Hematopoietic multipotent progenitor cell treated with erythropoietin and hydrocortisone succinate and interleukin-3 and kit ligand, for 6 days (in vitro differentiated cells): ENCODE results near the gene DLX3.
A peak's percentile ranks its signal among the peaks of the same experiment; 100 is the strongest.

Source experiments
- DNase-seq: peaks from one replicate; pipeline ENCODE4 v3.0.0-alpha.2; 2015

The DLX3 gene

DNA sequence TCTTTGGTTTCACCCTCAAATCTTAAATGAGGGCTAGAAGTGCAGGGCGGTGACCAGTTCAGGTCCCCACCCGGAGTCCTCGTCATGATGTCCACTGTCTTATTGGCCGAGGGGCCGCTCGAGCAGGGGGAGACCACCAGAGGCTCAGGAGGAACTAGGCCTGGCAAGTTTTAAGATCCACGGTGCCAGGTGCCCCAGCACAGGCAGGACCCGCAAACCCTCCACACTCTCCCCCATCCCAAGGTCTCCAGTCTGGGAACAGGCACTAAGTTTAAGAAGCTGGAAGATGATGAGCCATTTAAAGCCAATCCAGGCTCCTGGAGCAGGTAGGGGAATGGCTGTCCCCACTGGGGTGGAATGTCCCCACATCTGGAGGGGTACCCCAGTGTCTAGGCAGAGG is 4.1 kb downstream of the DLX3 start:
- no peak for DNase-seq

DNA sequence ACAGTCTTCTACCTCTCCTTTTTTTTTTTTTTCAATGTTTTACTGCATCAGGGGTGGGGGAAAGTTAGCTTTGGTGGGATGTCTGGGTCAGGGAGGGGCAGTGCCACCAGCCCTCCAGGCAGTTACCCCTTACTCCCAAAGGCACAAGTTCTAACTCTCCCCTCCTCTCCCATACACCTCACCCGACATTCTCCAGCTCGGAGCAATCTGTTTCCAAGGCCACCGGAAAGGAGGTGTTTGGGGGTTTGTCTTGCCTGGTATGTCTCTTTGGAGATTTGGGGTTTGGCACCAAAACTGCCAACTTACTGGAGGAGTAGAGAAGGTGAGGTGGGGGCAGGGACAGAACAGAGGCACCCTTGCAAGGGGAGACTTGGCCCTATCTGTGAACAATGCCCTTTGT is 4.7 kb downstream of the DLX3 start:
- DNase-seq, result no peak

DNA sequence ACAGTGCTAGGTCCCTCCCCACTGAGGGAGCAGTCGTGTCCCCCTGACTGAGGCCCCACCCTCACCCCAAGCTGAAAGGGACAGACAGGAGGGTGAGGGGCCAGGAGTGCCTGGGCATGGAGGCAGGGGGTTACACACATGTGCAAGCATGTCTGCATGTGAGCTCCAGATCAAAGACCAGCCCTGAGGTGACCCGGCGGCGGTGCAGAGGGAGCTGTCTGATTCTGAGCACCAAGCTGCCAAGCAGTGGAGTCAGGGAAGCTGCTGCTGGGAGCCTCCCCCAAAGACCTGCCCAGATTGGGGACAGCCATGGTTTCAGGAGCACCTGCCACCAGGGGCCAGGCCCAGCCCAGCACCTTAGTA is 5.5 kb downstream of the DLX3 start:
- DNase-seq, result no peak

DNA sequence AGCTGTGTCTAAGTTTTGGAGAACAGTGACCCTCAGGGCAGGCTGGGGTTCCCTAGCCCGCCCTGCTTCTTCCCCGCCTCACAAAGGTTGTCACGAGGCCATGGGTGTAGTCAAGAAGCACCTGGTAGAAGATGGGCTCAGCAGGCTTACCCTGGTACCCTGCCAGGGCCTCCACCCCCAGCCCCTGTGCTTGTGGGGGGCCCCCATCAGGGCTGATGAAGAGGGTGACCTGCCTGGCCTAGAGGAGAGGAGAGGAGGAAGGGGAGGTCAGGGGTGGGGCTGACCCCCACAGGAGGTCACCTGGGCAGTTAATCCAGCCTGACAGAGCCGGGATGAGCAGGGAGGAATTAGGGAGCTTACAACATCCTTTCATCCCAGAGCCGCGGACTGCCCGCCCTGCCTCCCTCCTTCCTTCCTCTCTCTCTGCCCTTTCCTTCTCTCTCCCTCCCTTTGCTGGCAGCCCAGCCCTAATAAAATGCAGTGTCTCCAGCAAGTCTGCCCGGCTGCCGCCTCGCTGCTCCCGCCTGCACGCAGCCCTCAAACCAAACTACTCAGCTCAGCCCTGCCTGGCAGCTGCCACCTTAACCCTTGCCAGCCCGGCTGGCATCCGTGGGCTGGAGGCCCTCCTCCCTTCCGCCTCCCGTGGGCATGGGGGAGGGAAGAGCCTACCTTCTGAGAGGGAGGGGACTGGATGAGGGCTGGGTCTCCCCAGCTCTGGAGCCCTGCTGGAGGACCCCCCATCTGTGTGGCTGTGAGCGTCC is 7.2 kb downstream of the DLX3 start:
- no peak for DNase-seq

DNA sequence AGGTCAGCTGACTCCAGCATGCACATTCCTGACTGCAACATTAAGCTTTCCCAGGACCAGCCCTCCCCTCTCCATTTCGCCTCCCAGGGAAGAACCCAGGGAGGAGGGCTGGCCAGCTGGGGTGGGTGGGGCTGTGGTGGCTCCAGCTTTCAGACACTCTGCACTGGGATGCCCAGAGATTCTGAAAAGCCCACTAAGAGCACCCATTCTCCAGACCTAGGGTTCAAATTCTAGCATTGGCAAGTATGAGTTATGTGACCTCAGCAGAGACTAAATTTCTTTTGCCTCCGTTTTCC is 7.8 kb downstream of the DLX3 start:
- no peak for DNase-seq

DNA sequence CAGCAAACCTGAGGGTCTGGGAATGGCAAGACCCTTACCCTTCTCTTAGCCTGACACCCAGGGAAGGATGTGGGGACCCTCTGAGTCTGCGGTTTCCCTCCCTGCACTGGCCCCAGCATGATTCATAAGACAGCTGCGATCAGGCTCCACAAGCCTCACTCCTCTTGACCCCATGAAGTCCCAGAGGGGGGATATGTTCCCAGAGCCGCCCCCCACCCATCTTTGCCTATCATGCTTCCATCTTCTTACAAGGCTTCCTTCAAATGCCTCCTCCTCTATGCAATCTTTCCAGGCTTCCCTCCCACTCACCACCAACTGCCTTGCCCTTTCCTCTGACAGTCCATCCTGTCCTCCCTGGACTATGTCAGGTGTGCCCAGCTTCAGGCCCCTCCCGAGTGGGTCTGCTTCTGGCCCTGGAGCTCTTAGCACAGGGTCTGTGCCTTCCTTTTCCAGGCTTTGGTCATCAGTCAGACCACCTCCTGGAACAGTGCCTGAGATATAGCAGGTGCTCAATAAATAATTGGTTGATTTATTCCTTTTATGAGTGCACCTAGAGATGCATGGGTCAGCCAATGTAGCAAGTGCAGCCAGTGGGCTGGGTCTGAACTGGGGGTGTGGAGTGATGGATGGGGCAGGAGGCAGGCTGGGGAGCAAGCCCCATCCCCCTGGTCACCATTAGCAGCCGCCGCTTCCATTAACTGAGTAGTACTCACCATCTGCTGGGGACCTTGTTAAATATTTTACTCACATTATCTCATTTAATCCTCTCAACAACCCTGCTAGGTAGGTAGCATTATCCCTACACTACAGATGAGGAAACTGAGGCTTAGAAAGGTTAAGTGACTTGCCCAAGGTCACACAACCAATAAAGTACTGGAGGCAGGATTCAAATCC is 8.4 kb downstream of the DLX3 start:
- no peak for DNase-seq

DNA sequence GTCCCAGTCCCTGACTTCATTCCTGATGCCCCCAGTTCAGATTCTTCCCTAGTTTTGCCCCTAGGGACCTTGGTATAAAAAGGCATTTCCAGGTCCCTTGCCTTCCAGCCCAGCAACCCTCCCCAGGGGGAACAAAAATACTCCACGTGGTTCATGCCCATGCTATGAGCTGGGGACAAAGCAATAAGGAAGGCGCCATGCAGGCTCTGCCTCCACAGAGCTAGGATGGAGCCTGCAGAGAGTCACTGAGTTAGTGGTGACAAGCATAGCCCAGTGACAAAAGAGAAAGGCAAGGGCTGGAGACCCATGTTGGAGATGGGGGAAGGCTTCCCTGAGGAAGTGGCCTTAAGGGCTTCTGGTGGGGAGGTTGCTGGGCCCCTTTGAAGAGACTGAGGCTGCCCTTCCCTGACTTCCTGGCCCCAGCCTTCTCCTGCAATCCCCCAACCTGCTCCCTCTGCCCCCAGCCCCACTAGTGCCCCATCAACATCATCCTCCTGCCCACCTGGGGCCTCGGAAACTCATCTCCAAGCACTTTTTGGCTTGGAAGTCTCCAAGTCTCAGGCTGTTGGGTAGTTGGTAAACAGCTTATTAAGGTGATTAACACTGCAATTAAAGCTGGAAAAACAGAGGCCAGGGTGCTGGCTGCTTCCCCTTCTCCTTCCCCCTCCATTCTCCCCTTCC is 9.6 kb downstream of the DLX3 start:
- DNase-seq, result no peak

DNA sequence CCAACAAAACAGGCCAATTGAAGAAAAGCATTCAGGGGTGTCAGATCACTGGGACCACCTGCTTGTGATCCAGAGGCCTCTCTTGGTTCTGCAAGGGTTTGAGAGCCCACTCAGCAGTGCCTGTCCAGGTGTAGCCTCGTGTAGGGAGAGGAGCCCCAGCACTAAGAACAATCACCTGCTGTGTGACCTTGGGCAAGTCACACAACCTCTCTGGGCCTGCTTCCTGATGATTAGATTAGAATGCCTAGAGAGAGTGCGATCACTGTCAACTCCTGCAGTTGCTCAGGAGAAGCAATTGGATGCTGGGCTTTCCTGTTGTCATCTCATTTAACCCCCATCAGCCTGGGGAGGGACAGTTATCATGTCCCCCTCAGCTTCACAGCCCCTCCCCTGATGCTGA is 10.2 kb downstream of the DLX3 start:
- no peak for DNase-seq

DNA sequence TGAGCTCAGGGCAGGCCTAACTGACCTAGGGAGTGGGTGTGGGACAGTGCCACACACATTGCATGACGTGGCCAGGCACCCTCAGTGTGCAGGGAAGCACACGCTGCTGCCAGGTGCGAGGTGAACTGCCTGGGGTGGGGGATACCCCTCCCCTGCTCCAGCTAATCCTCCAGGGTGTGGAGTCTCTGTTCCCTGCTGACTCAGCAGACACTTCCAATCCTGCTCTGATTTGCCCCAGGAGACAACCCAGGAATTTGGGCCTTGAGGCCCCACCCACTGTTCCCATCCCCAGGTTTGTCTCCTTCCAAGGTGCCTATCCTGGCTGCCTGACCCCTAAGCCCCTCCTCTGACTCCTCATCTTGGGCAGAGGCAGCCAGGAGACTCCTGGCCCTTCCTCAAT is 10.7 kb downstream of the DLX3 start:
- DNase-seq, result no peak

DNA sequence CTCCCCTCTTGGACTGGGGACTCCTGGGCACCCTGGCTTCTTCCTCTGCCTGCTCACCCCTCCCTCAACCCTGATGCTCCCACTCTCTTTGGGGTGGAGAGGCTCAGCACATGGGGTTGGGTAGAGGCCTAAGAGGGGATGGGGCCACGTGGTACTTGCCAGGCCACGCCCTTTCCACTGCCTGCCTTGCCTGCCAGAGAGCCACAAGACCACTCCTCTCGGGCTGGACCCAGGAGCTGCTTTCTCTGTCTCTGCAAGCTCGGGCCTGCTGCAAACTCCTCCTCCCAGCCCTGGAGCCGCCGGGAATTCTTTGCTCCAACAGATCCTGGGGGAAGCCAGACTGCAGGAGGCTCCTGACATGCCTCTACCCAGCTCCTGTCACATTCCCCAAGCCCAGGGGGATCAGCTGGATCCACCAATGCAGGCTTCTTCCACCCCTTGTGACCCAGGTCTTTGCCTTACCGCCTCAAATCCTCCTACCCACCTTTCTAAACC is 14.3 kb downstream of the DLX3 start:
- DNase-seq, result no peak

DNA sequence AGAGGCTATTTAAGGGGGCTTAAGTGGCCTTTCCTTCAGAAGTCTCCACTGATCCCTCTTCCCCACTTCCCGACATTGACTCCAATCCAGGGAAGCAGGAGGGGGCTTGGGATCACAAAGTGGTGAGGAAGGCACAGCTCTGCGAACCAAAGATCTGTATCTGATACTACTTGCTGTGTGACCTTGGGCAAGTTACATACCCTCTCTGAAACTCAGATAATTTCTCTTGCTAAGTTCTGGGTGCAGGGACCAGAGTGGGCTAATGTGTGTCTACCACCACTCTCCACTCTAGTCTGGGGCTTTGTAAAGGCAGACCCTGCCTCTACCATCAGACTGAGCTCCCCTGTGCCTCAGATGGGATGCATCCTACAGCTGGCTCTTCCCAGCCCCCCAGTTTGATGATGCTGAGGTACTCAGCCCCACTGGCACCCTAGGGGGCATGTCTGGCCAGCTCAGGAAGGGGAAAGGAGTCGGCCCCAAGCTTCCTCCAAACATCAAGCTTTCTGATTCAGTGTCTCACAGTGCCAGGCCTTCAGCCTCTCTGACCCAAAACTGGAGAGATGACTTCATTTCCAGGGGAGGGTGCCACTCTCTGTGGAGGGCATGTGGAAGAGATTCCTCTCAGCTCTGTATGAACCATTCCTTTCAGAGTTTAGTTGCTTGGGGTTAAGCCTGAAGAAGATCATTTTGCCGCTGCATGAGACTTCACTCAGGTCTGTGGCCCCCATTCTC is 15.1 kb downstream of the DLX3 start:
- DNase-seq, result no peak

DNA sequence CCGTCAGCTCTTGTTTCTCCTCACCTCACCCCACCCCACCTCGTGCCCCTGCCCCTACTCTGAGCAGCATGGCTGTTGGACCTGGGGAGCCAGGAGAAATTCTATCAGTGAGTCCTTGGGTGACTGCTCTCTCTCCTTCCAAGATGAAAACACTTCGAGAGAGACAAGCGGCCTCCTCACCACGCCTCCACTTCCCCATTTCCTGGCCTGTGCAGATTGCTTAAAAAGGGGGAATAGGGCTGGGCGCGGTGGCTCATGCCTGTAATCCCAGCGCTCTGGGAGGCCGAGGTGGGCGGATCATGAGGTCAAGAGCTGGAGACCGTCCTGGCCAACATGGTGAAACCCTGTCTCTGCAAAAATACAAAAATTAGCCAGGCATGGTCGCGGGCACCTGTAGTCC is 16.5 kb downstream of the DLX3 start:
- DNase-seq, result no peak

DNA sequence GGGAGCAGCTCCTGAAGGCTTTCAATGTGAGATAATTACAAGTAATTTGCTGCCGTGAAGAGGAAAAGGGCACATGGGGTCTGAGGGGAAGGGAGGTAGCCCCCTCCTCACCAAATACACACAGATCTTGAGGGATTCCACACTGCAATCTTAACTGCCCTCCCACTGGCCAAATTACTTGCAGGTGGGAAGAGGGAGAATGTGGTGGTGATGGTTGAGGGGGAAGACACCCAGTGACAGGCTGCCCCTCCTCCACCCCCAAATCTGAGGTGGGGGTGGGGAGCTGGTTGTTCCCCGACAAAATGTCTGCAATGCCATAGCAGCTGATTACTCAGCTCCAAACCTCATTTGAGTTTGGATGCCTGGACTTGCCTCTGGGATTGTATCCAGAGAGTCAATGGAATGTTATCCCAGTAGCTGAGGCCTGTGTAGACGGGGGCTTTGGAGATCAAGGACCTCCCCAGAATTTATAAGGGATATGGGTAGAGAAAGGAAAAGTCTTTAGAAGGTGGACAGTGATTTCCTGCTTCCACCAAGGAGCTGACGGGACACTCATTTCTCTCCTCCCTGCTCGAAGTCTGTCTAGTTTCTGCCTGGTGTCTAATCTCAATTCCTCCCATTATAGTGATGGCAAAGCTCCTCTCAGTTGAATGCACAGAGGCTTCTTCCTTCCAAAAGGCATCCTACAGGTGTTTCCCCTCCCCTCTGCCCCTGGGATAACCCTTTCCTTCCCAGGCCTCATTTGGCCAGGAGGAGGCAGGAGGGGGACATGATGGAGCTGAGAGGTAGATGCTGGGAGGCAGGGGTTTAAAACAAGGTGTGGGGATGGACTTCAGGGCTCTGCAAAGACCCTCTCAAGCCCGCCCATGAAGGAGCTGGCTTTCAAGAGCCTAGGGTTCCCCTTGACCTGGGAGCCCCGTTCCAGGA is 17.3 kb downstream of the DLX3 start:
- no peak for DNase-seq

DNA sequence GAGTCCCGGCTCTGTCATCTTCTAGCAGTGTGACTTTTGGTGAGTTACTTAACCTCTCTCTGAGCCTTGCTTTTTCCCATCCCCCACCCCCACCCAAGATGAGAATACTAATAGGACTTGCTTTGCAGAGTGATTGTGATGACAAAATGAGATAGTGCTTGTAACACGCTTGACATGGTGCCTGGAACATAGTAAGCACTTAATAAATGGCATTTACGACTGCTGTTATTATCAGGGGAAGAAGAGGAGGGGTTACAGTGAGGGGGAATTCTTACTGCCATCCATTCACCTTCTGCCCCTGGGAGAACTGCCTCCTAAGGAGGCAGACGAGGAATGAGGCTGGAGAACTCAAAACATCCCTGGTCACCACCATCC is 18.2 kb downstream of the DLX3 start:
- no peak for DNase-seq

DNA sequence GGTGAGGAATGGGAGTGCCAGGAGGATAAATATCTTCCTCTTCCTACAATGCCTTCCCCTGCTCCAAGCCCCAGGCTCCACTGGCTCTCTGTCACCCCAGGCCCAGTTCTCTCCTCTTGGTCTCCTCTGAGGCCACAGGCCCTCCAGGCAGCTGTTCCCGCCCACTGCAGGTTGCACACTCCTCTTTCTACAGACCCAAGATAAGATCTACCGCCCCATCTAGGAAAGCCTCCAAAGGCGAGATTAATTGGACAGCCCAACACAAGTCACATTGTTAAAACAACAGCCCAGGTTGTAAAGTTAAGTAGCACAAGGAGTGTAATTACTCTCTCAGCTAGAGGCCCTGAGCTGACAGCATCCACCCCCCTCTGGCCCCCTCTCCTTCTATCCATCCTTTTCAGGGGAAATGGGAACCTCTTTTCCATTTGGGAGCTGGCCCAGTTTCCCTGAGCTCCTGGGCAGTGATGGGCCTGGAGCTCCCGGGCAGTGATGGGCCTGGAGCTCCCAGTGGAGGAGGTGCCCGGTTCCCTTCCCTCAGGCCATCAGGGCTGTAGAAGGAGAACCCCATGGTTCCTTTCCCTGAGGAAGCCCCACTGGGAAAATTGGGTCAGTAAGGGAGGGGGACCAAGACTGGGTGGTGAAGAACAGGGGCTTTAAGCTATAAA is 18.7 kb downstream of the DLX3 start:
- peak; percentile 30 for DNase-seq

DNA sequence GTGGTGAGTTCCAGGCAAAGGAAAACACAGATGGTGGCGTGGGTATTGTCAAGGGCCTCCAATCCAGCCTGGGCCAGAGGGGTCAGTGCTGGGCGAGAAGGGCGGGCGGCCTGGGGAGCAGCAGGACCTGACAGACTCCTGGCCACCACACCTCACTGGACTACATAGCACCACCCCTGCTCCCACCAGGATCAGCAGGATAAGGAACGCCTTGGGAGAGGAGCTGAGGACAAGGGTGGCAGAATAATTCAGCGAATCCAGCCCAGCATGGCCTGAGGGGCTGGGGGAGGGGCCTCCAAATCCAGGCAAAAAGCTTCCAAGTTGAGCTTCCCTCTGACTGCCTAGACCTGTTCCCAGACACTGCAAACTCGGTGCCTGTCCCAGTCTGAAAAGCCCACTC is 19.5 kb downstream of the DLX3 start:
- no peak for DNase-seq

DNA sequence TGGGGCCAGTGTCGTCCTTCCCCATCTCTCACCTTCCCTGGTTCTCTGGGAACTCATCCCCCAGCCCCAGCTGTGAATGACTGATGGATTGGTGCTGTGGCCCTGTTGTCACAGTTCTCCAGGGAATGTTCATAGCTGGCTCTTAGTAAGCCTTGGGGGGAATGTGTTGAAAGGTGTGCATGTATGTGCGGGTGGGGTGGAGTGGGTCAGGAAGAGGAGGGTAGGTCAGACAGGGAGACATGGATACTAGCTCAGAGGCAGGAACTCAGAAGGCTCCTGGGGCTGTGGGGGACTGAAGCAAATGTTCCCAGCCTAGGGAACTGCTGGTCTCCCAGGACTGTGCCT is 21.8 kb downstream of the DLX3 start:
- no peak for DNase-seq

DNA sequence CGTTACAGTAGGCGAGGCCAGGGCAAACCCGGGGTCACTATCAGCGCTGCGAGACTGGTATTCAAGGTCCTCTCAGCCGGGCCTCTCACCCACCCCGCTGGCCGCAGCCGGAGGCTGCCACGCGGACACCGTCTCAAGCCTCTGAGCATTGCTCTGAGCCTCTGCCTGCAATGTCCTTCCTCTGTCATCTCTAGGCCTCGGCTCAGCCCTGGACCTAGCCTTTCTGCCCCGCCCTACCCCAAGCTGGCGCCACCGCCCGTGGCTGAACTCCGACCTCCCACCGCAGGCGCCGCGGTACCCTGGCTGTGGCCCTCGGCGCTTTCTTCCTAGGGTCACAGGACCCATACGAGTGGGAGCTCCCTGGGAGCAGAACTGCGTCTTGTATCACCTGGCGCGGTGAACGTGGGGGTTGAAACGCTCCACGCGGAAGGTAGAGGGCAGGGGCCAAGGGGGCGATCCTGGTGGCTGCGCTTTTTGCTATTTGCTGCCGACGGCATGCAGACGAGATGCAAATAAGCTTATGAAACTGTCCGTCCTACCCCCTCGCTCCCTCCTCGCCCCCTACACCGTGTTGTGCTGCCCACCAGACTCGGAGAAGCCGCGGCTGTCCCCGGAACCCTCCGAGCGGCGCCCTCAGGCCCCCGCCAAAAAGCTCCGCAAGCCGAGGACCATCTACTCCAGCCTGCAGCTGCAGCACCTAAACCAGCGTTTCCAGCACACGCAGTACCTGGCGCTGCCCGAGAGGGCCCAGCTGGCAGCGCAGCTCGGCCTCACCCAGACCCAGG is 22.3 kb downstream of the DLX3 start:
- no peak for DNase-seq

DNA sequence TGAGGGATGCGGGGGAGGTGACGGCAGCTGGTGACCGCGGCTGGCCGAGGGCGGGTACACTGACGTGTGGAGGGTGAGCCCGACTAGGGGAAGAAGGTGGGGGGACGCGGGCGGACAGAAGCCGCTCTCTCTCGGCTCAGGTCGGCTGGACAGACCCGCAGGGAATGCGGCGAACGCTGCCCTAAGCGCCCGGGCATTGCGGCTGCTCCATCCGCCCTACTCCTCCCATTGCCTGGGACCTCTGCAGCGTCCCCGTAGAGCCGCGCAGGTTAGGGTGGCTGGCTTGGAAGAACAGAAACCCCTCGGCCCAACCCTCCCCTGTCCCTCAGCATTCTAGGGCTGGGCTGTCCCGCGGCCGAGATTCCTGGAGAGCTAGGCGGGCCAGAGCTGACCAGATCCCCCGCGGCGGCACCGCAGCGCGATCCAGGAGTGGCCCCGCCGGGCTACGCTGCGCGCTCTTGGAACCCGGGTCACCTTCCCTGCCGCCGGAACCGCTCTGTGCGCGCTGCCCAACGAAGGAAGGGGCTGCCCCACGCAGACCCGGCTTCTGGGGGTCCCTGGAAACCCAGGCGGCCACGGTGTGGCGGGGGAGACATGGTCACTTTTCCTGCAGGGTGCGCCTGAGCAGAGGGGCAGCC is 23.1 kb downstream of the DLX3 start:
- DNase-seq, result no peak

DNA sequence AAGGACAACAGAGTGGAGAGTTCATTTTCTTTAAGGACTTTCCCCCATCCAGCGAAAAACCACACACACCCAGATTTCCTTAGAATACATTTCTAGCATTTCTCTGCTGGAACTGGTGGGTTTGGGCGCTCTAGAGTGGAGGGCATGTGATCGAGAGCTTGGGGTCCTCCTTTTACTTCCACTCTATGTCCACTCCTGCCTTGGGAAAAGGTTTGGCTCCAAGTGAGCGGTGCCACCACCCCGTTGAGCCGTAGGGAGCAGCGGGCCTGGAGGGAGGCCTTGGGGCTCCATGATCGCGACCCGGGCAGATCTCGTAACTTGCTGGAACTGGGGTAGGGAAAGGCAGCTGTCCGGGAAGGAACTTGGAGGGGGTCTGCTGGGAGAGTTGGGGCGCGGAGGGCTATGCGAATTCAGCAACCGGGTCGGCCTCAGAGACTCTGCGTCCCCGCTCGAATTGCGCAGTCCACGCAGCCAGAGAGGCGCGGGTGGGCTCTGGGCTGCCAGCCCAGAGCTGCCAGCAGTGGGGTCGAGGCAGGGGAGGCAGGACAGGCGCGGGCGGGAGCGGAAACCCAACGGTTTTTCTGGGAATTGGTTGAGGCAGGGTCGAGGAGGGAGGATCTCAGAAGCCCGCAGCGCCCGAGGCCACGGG is 23.7 kb downstream of the DLX3 start:
- DNase-seq, result no peak
